T1000 (cell line): ENCODE measurements around the gene RND2.

Experiments used
- DNase-seq: peaks from one replicate; lab custom pipeline; 2025; ENCODE audit warnings: mixed read lengths; lab: John Stamatoyannopoulos, UW

The RND2 gene

DNA sequence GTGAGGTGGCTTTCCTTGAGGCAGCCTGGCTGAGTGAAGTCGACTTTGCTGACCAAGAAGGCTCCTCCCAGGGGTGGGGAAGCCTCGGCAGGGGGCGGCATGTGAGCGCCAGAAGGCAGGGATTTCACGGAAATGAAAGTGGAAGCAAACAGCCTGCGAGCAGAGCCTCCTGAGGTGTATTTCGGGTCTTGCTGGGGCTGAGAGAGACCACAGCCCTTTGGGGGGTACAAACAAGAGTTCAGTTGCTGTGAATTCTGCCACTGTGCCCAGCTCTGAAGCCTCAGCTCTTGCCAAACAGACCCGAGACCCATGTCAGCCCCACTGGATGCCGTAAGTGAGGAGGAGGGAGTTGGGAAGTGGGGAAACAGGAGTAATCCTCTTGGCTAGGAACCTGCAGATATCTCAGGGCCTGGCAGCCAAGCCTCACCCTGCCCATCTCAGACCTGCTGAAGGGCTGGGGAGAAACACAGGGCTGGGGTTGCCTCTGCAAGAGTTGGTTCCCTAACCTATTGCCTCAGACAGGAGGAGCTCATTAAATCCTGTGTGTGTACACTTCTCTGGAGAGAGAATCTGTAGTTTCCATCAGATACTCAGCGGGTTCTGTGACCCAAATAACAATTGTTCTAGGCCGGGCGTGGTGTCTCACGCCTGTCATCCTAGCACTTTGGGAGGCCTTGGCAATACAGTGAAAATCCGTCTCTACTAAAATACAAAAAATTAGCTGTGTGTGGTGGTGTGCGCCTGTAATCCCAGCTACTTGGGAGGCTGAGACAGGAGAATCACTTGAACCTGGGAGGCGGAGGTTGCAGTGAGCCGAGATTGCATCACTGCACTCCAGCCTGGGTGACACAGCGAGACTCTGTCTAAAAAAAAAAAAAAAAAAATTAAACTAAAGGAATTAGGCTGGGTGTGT, 18.1 kb upstream of the RND2 start, which contains the start of gene IFI35:
Gene IFI35 (plus strand): TSS at position 146 of the 913 bp plus-strand sequence. CDS start 164 bp downstream, at position 310.
- DNase-seq, result peak; percentile 70

DNA sequence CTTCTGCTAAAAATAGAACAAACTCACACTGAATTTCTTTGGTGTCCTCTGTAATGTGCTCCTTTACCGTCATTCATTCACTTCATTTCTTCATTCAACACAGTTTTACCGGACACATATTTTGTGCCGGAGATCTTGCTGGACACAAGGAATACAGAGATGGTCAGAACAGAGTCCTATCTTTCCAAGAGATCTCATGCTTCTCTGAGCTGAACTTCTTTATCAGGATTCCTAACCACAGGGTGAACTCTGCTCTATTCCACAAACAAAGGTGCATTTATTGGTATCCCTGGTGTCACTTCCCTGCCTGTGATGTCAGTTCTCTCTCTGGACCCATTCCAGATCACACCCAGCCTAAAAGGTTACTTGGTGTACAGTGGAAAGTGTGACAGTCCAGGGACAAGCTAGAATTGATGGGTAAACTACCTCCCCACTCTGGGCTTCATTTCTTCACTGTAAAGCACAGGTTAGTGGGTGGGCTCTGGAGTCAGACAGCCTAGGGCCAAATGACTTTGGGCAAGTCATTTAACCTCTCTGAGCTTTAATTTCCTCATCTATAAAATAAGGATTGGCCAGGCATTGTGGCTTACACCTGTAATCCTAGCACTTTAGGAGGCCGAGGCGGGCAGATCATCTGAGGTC, 14.2 kb upstream of the RND2 start:
- DNase-seq, result no peak

DNA sequence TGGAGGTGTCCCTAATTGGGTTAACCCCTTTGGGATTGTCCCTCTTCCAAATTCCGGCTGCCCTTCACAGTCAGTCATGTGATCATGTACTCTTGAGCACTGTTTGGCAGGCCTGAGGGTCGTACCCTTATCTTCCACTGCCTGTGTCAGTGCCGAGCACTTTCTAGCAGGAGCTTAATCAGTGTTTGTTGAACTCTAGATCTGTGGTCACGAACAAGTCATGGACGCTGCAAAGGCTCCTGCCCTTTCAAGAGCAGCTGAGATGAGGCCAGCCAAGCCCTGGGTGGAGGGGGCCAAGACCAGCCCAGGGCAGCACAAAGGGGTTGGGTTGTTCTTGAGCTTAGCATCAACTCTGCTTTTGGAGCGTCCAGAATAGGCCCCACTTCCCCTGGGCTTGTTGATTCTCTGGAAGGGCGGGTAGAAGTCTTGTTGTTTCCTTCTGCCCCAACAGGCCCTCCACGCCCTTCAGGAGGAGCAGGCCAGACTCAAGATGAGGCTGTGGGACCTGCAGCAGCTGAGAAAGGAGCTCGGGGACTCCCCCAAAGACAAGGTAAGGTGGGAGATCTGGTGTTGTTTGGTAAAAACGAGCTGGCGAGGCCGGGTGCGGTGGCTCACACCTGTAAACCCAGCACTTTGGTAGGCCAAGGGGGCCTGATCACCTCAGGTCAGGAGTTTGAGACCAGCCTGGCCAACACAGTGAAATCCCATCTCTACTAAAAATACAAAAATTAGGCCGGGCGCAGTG, 13.1 kb upstream of the RND2 start:
- no peak for DNase-seq

DNA sequence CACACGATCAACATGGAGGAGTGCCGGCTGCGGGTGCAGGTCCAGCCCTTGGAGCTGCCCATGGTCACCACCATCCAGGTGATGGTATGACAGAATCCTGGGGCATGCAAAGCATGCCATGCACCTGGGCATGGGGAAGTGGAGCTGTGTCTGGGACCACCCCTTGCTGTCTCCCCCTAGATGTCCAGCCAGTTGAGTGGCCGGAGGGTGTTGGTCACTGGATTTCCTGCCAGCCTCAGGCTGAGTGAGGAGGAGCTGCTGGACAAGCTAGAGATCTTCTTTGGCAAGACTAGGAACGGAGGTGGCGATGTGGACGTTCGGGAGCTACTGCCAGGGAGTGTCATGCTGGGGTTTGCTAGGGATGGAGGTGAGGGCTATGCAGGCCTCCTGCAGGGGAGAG, 11.7 kb upstream of the RND2 start:
- no peak for DNase-seq

DNA sequence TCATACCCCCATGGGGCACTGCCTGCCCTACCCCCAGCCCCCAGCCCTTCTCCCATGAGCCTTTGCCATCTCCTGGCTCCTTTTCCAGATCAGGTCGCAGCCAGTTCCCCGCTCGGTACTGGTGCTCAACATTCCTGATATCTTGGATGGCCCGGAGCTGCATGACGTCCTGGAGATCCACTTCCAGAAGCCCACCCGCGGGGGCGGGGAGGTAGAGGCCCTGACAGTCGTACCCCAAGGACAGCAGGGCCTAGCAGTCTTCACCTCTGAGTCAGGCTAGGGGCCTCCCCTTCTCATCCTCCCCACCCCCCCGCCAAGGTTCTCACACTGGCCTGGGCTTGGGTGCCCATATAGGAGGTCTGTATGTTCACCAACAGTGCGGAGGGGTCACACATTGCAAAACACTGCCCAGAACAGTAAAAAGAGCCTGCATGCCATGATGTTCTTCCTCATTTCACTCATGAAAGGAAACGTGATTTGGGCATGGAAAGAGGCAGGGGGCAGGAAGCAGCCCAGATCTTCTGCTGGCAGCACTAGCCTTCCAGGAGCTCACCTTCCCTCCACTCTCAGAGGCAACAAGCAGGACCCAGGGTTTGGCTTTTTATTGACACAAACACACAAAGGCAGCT, 10.9 kb upstream of the RND2 start:
- DNase-seq, result no peak

DNA sequence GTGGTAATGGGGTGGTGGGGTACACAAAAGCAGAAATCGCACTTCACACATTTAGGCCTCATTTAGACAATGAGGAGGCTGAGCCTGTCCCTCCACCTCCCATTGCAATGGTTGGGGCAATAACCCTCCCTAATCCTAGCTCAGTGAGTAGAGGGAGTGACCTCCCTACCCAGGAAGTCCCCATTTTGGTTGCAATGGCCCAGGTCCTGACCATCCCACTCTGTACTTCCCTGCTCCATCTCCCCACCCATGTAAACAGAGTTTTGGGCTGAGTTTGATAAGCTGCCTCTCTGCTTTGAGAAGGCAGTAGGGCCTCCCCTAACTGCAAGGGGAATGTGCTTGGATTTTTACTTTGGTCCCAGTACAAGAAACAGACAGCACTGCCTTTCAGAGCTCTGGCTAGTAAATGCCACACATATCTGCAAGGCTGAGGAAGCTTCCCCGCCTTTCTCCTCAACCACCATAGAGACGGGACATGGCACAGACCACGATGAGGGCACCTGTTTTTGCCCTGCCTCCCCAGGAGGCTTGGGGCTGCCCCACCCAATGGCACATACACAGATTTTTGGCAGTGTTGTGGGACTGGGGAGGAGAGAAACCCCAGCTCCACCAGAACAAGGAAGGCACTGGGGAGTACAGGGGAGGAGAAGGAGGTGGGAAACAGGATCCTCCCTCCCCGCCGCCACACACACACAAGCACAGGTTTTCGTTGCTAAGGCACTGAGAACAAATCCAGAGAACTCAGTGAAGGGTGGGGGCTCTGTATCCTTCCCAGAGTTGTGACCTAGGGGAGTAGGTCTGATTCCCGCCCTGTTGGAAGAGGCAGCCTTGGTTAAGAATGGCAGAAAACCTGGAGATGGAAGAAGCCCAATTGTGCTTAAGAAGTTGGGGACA, 10.1 kb upstream of the RND2 start:
- DNase-seq, result no peak

DNA sequence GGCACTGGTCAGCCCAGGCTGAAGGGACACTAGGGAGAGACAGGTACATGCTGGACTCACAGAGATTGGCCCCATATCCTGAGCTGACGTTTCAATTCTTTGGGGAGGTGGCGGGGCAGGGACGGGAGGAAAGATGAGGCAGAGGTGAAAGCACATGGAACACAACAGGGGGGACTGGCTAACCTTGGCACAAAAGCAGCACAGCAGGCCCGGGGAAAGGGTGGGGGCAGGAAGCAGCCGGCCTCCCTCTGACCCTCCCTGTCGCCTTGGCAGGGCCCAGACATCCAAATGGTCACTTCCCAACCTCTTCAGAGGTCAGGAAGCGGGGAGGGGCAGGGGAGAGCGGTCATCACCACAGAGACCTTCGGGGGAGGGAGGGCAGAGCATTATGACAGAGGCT, 9.5 kb upstream of the RND2 start:
- DNase-seq, result no peak

DNA sequence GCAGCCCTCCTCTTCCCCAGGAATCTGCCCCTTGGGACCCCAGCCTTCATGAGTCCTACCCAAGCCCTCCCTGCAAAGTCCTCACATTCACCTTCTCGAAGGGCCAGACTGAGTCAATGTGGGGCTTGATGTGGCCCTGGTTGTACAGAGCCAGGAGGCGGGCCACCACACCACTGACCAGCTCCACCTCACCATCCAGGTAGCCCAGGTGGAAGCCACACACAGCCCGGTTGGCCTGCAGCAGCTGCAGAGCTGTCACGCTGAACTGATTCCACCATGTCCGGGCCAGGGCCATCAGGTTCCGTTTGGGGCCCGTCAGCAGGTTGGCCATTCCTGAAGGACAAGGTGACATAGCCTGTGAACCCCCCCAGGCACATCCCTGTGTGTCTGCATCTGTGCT, 8.8 kb upstream of the RND2 start:
- no peak for DNase-seq

DNA sequence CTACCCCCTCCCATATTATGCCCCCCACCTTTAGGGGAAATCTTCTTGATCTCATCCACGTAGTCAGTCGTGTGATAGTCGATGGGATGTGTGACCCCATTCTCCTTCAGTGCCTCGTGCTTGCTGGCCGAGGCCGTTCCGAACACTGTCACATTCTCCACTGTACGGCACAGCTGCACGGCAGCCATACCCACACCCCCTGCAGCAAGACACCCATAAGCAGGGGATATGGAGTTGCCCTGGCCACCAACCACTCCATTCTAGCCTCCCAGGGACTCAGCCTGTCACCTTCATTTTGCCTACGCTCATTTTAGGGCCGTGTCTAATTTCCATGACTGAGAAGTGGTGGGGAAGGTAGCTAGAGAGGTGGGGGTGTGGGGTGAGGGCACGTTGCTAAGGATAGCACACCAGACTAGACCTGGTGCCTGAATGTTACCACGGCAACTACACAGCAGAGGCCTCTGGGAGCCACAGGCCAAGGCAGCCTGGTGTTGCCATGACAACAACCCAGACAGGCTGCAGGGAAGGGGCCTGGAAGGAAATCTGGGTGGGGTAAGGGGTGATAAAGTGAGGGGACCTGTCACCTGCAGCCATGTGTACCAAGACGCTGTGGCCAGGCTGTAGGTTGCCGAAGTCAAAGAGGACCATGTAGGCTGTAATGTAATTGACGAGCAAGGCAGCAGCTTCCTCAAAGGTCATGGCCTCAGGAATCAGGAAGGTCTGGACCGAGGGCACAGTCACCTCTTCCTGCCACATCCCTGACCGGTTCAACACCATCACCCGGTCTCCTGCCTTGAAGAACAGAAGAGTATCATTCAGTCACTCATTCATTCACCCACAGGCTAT, 6.8 kb upstream of the RND2 start:
- DNase-seq, result no peak

DNA sequence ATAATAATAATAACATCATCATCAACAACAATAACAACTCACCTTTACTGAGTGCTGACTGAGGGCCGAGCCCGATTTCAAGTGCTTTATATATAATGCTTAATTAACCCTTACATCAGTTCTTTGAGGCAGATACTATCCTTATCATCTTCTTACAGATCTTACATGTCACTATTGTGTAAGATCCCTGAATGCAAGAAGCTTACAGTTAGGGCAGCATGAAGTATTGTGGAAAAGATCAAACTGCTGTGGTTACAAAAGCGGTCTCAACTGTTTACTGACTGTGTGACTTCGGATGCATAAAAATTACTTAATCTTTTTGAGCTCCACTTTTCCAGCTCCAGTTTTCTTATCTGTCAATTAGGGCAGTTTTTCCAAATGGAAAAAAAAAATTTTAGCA, 6.1 kb upstream of the RND2 start:
- DNase-seq, result no peak

DNA sequence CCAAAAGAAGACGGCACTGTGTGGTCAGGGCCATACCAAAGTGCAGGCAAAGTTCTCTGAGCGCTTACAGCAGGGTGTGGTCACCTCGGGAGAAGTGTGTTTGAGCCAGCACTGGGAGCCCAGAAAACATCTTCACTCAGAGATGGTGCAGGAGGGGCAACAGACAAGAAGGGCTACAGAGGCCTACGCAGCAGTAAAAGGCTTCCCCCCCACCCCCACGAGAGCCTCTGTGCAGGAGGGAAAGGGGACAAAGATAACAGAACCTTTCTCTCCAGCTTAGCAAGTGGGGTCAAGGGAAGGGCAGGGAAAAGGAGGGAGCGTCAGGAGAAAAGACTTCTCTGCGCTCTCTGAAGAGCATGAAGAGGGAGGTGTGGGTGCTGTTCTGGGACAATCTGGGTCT, 5.6 kb upstream of the RND2 start:
- DNase-seq, result no peak

DNA sequence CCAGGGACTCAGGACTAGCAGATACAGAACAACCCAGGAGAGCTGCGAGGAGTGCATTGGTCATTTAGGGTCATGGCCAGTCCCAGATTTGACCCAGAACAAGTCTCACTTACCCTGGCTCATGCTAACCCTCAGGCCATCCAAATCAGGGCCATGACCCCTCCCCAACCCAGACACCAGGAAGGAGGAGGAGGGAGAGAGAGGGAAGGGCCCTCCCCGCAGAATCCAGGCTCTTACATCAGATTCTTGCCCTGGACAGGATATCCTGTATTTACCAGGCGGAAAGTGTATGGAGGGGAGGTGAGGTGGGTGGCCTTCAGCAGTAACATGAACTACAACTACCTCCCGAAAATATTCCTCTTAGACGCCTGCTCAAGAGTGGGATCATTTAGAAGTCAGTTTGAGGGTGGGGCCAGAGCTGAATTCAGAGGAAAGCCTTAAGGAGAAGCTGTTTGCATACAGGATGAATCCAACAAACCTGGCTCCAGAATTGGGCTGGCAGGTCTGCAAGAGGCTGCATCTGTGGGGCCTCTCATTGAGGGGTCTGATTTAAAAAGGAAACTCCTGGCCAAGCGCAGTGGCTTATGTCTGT, 4.9 kb upstream of the RND2 start:
- no peak for DNase-seq

DNA sequence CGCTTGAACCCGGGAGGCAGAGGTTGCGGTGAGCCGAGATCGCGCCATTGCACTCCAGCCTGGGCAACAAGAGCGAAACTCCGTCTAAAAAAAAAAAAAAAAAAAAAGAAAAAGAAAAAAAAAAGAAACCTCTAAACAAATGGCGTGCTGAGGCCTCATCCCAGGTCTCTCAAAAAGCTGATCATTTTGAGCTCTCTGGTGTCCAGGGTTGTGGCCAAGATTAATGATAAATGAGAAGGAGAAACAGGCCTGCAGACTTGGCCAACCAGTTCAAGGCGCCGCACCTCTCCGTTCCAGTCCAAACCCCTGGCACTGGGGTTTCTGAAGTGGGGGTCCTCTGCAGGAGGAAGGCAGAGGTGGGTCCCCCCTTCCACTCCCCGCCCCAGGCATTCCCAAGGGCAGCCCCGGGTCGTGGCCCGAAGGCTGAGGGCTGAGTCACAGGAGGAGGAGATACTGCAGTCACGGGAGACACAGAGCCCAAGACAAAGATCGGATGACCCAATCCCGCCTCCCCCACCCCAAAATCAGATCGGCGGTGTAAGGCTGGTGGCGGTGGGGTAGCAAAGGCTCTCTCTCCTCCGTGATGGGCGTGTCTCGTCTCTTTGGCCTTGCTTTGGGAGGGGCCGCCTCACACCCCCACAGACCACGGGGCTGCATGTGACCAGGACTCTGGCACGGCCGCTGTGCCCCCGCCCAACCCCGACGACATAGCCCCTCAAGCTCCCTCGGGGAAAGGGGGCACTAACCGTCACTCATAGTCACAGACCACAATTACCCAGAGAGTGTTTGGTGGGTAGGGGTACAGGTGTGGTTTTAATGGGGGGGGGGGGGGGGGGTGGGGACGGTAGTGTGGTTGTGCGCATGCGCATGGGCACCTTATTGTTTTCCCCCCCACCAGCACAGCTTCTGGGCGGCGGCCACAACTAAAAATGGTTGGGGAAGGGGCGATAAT, 4.0 kb upstream of the RND2 start:
- DNase-seq, result peak; percentile 69

DNA sequence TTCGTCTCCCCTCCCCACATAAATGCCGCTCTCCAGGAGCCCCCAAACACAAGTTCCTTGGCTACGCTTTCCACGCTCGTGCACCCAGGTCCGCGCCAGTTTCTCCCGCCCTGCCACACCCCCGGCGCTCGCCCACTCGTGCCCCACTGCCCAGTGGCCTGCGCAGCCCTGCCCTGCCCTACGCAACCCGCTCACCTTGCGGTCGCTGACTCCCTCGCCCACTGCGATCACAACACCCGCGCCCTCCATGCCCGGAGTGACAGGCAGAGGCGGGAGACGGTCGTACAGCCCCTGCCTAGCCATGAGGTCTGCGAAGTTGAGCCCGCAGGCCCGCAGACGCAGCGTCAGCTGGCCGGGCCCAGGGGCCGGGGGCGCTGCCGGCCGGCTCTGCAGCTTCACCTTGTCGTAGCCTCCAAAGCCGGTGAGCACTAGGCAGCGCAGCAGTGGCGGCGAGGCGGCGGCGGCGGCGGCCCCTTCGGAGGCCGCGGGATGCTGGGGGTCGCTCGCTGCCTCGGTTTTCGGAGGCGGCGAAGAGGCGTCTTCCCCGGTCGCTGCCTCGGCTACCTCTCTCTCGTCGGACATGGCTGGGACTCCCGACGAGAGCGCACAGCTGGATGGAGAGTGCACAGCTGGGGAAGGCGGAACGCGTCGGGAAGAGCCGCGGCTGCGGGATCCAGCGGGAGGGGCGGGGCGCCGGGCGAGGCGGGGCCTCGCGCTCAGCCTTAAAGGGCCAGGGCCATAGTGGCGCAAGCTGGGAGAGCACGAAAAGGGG, 3.1 kb upstream of the RND2 start, which contains the start of gene VAT1:
Gene VAT1 (minus strand): TSS at position 645 of the 772 bp plus-strand sequence. CDS start 63 bp downstream, at position 582.
- peak; percentile 46 for DNase-seq

DNA sequence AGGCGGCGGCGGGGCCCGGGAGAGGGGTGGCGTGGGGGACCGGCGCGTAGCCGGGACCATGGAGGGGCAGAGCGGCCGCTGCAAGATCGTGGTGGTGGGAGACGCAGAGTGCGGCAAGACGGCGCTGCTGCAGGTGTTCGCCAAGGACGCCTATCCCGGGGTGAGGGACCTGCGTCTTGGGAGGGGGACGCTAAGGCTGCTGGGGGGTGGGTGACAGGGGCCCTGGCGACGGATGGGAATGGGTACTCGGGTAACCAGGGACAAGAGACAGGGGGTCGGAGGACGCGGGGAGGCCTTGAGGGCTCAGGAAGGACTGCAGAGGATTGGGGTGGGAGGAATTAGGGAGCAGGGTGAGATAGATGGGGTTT, 243 bp downstream of the RND2 start:
- no peak for DNase-seq

DNA sequence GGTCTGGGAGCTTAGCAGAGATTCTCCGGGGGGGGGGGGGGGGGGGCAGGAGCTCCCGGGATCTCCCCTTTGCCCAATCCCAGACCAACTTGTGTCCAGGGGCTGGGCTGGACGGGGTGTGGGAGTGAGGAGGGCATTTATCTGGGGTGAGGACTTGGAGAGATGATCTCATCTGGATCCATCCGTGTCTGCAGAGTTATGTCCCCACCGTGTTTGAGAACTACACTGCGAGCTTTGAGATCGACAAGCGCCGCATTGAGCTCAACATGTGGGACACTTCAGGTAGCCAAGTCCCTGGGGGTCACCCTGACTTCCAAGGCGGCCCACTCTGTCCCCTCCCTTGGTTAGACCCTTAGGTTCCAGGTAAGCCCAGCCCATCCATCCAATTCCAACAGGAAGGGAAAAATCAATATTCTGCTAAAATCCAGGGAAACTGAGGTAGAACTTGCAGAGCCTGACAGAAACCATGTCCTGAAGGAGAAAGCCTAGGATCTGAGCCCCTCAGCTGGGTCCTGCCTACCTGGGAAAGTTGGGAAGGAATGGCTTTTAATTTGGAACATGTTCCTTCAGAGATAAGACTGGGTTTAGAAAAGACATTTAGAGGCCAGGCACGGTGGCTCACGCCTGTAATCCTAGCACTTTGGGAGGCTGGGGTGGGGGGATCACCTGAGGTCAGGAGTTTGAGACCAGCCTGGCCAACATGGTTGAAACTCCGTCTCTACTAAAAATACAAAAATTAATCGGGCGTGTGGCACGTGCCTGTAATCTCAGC, 921 bp downstream of the RND2 start:
- DNase-seq, result no peak

DNA sequence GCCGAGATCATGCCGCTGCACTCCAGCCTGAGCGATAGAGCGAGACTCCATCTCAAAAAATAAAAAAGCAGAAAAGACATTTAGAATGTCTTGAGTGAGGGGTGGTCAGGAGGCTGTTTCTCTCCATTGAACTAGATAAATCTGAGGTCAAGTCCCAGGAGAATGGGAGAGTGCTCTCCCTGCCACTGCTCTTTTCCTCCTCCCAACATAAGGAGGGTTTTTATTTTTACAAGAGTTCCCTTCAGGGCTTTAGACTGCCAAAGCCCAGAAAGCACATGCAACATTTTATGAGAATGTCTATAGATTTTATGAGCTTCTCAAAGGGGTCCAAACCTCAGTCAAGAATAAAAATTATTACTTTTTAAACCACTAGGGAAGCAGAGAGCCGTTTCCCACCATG, 1.6 kb downstream of the RND2 start:
- no peak for DNase-seq
